H1 (cell line): ENCODE results near the gene TRABD2B. TPM values are rescaled to one million over a fixed set of nuclear protein-coding genes. Genes with fewer than 3 reads are reported as not detected.

Source experiments
- CTCF ChIA-PET: fragments of 300-600 bp; sonication (Branson Sonifier 250); formaldehyde crosslinking; loops from one replicate; lab custom pipeline; 2021; ENCODE audit not compliant: partially characterized antibody; lab: Charles Lee
- POLR2A ChIA-PET: fragments of 300-600 bp; sonication (Branson Sonifier 250); formaldehyde crosslinking; loops from one replicate; lab custom pipeline; 2021; ENCODE audit warnings: inconsistent platforms; ENCODE audit not compliant: partially characterized antibody; lab: Charles Lee
- DNase-seq, 2 experiments: peaks; one replicate each; pipeline versions ENCODE4 v3.0.0 to v3.0.0-alpha.2; 2010 to 2022; ENCODE audit warnings: low spot score in 2 of 2, low read depth in 1 of 2, mixed read lengths in 1 of 2
- FAIRE-seq: peaks from 2 replicates; lab custom pipeline; 2011; peaks lifted over from hg19 to GRCh38; lab: Jason Lieb, UNC
- H2AFZ ChIP-seq: 2 replicates; pipeline ENCODE4 v1.8.1; 2012; ENCODE audit warnings: low read length, inconsistent platforms
- H2AK5ac ChIP-seq: 2 replicates; pipeline ENCODE4 v1.6.1; 2013; ENCODE audit warnings: low read depth, low read length
- H2BK120ac ChIP-seq: replicated peaks from 2 replicates; pipeline ENCODE3; 2013; ENCODE audit warnings: low read depth, low read length, inconsistent platforms
- H2BK12ac ChIP-seq: 2 replicates; pipeline ENCODE4 v1.6.1; 2013; ENCODE audit warnings: low read depth, low read length
- H2BK15ac ChIP-seq: 2 replicates; pipeline ENCODE4 v1.6.1; 2013; ENCODE audit warnings: low read length
- H2BK20ac ChIP-seq: 2 replicates; pipeline ENCODE4 v1.6.1; 2013; ENCODE audit warnings: low read length
- H2BK5ac ChIP-seq: 2 replicates; pipeline ENCODE4 v1.6.1; 2013; ENCODE audit warnings: low read depth, low read length
- H3K14ac ChIP-seq: 2 replicates; pipeline ENCODE4 v1.6.1; 2013; ENCODE audit warnings: inconsistent platforms; ENCODE audit not compliant: insufficient read length
- H3K18ac ChIP-seq: 2 replicates; pipeline ENCODE4 v1.6.1; 2013; ENCODE audit warnings: low read length; ENCODE audit errors: extremely low read depth
- H3K23ac ChIP-seq: 2 replicates; pipeline ENCODE4 v1.6.1; 2013; ENCODE audit warnings: inconsistent platforms; ENCODE audit not compliant: insufficient read length
- H3K23me2 ChIP-seq: 2 replicates; pipeline ENCODE4 v1.6.1; 2013; ENCODE audit warnings: low read depth, low read length
- H3K27ac ChIP-seq: 2 replicates; pipeline ENCODE4 v1.6.1; 2011; ENCODE audit warnings: low read depth, low read length, inconsistent platforms
- H3K27me3 ChIP-seq, 4 experiments: replicated peaks in 1 of 4; 1 replicate in 1 of 4; 2 replicates in 3 of 4; pipeline versions ENCODE4 v1.6.1 to v1.8.1; 2011 to 2013; ENCODE audit warnings: low read length in 3 of 4, mild to moderate bottlenecking in 3 of 4, inconsistent platforms in 2 of 4, mixed read lengths in 2 of 4, moderate library complexity in 1 of 4; ENCODE audit not compliant: control insufficient read depth in 3 of 4, insufficient read depth in 3 of 4; ENCODE audit errors: extremely low read depth in 1 of 4
- H3K36me3 ChIP-seq, 4 experiments: 2 replicates each; pipeline versions ENCODE4 v1.6.1 to v1.8.1; 2011 to 2013; ENCODE audit warnings: mild to moderate bottlenecking in 4 of 4, low read length in 3 of 4, moderate library complexity in 2 of 4, control low read depth in 1 of 4, inconsistent platforms in 1 of 4; ENCODE audit not compliant: insufficient read depth in 4 of 4, control insufficient read depth in 2 of 4
- H3K4ac ChIP-seq: replicated peaks from 2 replicates; pipeline ENCODE3; 2013; ENCODE audit warnings: low read length, low read depth, mixed read lengths, inconsistent platforms; ENCODE audit not compliant: insufficient read length
- H3K4me1 ChIP-seq, 4 experiments: replicated peaks in 1 of 4; 1 replicate in 1 of 4; 2 replicates in 3 of 4; pipeline versions ENCODE4 v1.6.1 to v1.8.1; 2011 to 2013; ENCODE audit warnings: low read length in 3 of 4, inconsistent platforms in 2 of 4, mixed read lengths in 1 of 4; ENCODE audit not compliant: insufficient read depth in 4 of 4, control insufficient read depth in 3 of 4
- H3K4me2 ChIP-seq, 2 experiments: 2 replicates each; pipeline versions ENCODE4 v1.6.1 to v1.8.1; 2011 to 2013; ENCODE audit warnings: low read depth in 2 of 2, low read length in 2 of 2, control low read depth in 1 of 2, inconsistent platforms in 1 of 2, mild to moderate bottlenecking in 1 of 2; ENCODE audit not compliant: insufficient read depth in 1 of 2
- H3K4me3 ChIP-seq, 4 experiments: fragments of 200-600, 300-600 bp in 1 of 4; sonication (generic), shearing (Covaris generic), sonication (Bioruptor Twin) in 1 of 4; 2 replicates each; pipeline versions ENCODE4 v1.5.1 to v1.8.1; 2011 to 2016; ENCODE audit warnings: low read length in 4 of 4, low read depth in 3 of 4, control low read depth in 2 of 4, inconsistent platforms in 2 of 4, mild to moderate bottlenecking in 2 of 4, mixed read lengths in 1 of 4, moderate library complexity in 1 of 4; ENCODE audit not compliant: insufficient read depth in 2 of 4; ENCODE audit errors: extremely low read depth in 1 of 4
- H3K56ac ChIP-seq: replicated peaks from 2 replicates; pipeline ENCODE3; 2013; ENCODE audit warnings: low read depth, mild to moderate bottlenecking, mixed read lengths, low read length, inconsistent platforms; ENCODE audit not compliant: insufficient read length
- H3K79me1 ChIP-seq: 2 replicates; pipeline ENCODE4 v1.6.1; 2013; ENCODE audit warnings: low read depth, low read length, control low read depth
- H3K79me2 ChIP-seq, 2 experiments: 2 replicates each; pipeline versions ENCODE4 v1.6.1 to v1.8.1; 2012 to 2013; ENCODE audit warnings: low read length in 2 of 2, mild to moderate bottlenecking in 2 of 2, inconsistent platforms in 1 of 2; ENCODE audit not compliant: insufficient read depth in 2 of 2, control insufficient read depth in 1 of 2
- H3K9ac ChIP-seq, 4 experiments: replicated peaks in 1 of 4; 1 replicate in 1 of 4; 2 replicates in 3 of 4; pipeline versions ENCODE4 v1.6.1 to v1.8.1; 2011 to 2013; ENCODE audit warnings: low read depth in 3 of 4, low read length in 3 of 4, control low read depth in 2 of 4, mild to moderate bottlenecking in 2 of 4, moderate library complexity in 2 of 4, inconsistent platforms in 1 of 4; ENCODE audit errors: extremely low read depth in 1 of 4
- H3K9me3 ChIP-seq, 2 experiments: 2 replicates each; pipeline versions ENCODE4 v1.6.1 to v1.8.1; 2012 to 2013; ENCODE audit warnings: mild to moderate bottlenecking in 2 of 2, moderate library complexity in 2 of 2, control low read depth in 1 of 2, inconsistent platforms in 1 of 2, low read depth in 1 of 2, low read length in 1 of 2, mixed read lengths in 1 of 2; ENCODE audit not compliant: insufficient read depth in 2 of 2
- H4K20me1 ChIP-seq, 2 experiments: replicated peaks in 1 of 2; 2 replicates each; pipeline versions ENCODE3 to v1.8.1; 2011 to 2013; ENCODE audit warnings: inconsistent platforms in 2 of 2, low read length in 2 of 2, mild to moderate bottlenecking in 1 of 2; ENCODE audit not compliant: insufficient read depth in 2 of 2, control insufficient read depth in 1 of 2
- H4K5ac ChIP-seq: 2 replicates; pipeline ENCODE4 v1.6.1; 2013; ENCODE audit warnings: low read length, low read depth, mixed read lengths, inconsistent platforms; ENCODE audit not compliant: insufficient read length
- H4K8ac ChIP-seq: 2 replicates; pipeline ENCODE4 v1.8.0; 2013; ENCODE audit warnings: mild to moderate bottlenecking, moderate library complexity, low read length, inconsistent platforms; ENCODE audit not compliant: insufficient read depth; ENCODE audit errors: extremely low read depth
- H4K91ac ChIP-seq: replicated peaks from 2 replicates; pipeline ENCODE3; 2013; ENCODE audit warnings: low read length, mixed read lengths, inconsistent platforms; ENCODE audit not compliant: insufficient read length
- CREB1 ChIP-seq: IDR thresholded peaks from 2 replicates; pipeline ENCODE4 v1.6.1; 2012; ENCODE audit warnings: inconsistent platforms
- CTBP2 ChIP-seq: IDR thresholded peaks from 2 replicates; pipeline ENCODE4 v1.7.0; 2011; ENCODE audit warnings: borderline replicate concordance, mild to moderate bottlenecking, moderate library complexity, mixed read lengths, low read length; ENCODE audit not compliant: insufficient read depth, insufficient read length
- HDAC2 ChIP-seq, 2 experiments: fragments of 300-600 bp in 1 of 2; sonication (generic) in 1 of 2; IDR thresholded peaks; 2 replicates each; pipeline ENCODE4 v1.6.1; 2011 to 2012; ENCODE audit warnings: low read depth in 2 of 2, low read length in 2 of 2, mild to moderate bottlenecking in 2 of 2, moderate library complexity in 2 of 2, borderline replicate concordance in 1 of 2, inconsistent platforms in 1 of 2
- HDAC6 ChIP-seq: IDR thresholded peaks from one replicate; pipeline ENCODE4 v1.7.1; 2012; ENCODE audit warnings: low read depth, mild to moderate bottlenecking, inconsistent platforms, low read length, moderate library complexity
- MAFK ChIP-seq: IDR thresholded peaks from 2 replicates; pipeline ENCODE4 v1.6.1; 2012; ENCODE audit warnings: low read depth, mild to moderate bottlenecking, improper control_type of control experiment, low read length
- NANOG ChIP-seq: IDR thresholded peaks from 2 replicates; pipeline ENCODE4 v1.6.1; 2011; ENCODE audit warnings: low read length, low read depth, mild to moderate bottlenecking, inconsistent platforms; ENCODE audit not compliant: insufficient read depth, poor library complexity, severe bottlenecking
- RAD21 ChIP-seq, 2 experiments: IDR thresholded peaks in 1 of 2; conservative IDR thresholded peaks in 1 of 2; 2 replicates each; pipeline ENCODE4 v1.6.1; 2011; ENCODE audit warnings: low read depth in 2 of 2, low read length in 2 of 2, improper control_type of control experiment in 1 of 2, inconsistent platforms in 1 of 2, mild to moderate bottlenecking in 1 of 2, moderate library complexity in 1 of 2
- SIRT6 ChIP-seq: IDR thresholded peaks from one replicate; pipeline ENCODE4 v1.7.1; 2012; ENCODE audit warnings: low read length, inconsistent platforms
- SP4 ChIP-seq: IDR thresholded peaks from 2 replicates; pipeline ENCODE4 v1.6.1; 2012; ENCODE audit warnings: low read length, inconsistent platforms
- SUZ12 ChIP-seq: fragments of 200-600 bp; sonication (generic); IDR thresholded peaks from 2 replicates; pipeline ENCODE4 v1.6.1; 2012; ENCODE audit warnings: mild to moderate bottlenecking, inconsistent platforms, low read length, moderate library complexity, mixed read lengths
- TCF12 ChIP-seq: IDR thresholded peaks from 2 replicates; pipeline ENCODE4 v1.6.1; 2011; ENCODE audit warnings: low read depth, mild to moderate bottlenecking, low read length
- WGBS, 2 experiments: shearing (Covaris generic) in 1 of 2; methylation state at CpG; one replicate each; pipeline versions ENCODE4 v1.1.6 to v1.1.7; 2013 to 2015; ENCODE audit warnings: low lambda C conversion rate in 2 of 2, mixed read lengths in 2 of 2, inconsistent platforms in 1 of 2, low coverage in 1 of 2, missing lambda C conversion rate in 1 of 2; ENCODE audit not compliant: insufficient replicate concordance in 2 of 2, insufficient coverage in 1 of 2, insufficient read length in 1 of 2; ENCODE audit errors: extremely low coverage in 1 of 2, missing lambda C conversion rate in 1 of 2; 5-methylcytosine and 5-hydroxymethylcytosine counted together
- polyA plus RNA-seq, 7 experiments: library from polyadenylated mRNA; depleted of rRNA in 3 of 7; stranded (reverse) in 5 of 7; unstranded in 2 of 7; fragments of >200 nt in 5 of 7; fragments of 200-250 nt in 2 of 7; gene quantifications; 1 replicate in 5 of 7; 2 replicates in 1 of 7; 4 replicates in 1 of 7; pipeline versions ENCODE4 v1.2.1 to v1.2.3, GENCODE V29; 2011 to 2013; ENCODE audit warnings: missing spikeins in 2 of 7, mixed read lengths in 2 of 7
- total RNA-seq: library from RNA; stranded (reverse); fragmentation: NEBNext Ultra II Directional; extraction: Animal tissue kit (Norgen Biotek cat#: 25700); gene quantifications from 2 replicates; pipeline ENCODE4 v1.2.1, GENCODE V29; 2021
- TF ChIP-seq, protein P1 (sequence below): IDR thresholded peaks from 2 replicates; pipeline ENCODE4 v1.6.1; 2012; ENCODE audit warnings: inconsistent platforms

The TRABD2B gene
- total and polyA plus RNA-seq, 2 of the 8 experiments (the other 6 are each of a cell fraction or from before 2014, with no cell fraction given): 0.95 to 3.4 TPM

DNA sequence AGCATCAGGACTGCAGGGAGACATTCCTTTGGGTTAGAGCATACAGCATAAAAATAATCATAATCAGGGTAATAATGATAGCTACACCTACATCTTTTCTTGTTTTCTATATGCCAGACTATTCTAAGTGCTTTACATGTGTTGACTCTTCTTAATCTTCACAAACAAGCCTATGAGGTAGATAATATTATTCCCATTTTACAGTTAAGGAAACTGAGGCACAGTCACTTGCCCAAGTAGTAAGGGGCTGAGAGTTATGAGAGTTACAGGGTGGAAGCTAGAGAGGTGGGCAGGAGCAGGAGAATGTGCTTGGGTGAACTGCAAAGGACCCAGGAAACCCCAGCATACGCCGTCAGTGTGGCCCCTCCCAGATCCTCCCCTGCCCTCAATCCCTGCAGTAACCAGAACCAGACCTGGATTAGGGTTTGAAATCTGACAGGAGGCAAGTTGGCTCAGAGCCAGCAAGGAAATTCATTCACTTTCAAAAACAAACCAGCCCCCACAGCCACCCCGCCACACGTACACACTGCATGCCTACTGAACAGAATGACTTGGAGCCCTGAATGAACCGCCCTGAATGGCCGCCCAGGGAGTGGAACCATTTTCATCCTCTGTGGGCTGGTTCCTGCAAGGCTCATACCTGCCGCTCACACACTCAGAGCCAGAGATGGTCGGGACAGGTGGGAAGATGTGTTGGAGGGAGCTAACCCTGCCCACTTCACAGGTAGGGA lies 126.1 kb downstream of the TRABD2B start:
- no peak overlapping the region for H3K23ac ChIP-seq
- H3K4me3 ChIP-seq: no peak overlapping the region
- H3K4ac ChIP-seq: no peak overlapping the region
- no peak overlapping the region for H3K27ac ChIP-seq
- H3K27me3 ChIP-seq: no peaks in the 10 kb centered on the region; a peak in 1 of 7 replicates
- H3K9ac ChIP-seq: no peak overlapping the region
- DNase-seq (no peak), FAIRE-seq (no peak)
- H3K23me2 ChIP-seq: no peaks in the 10 kb centered on the region
- H3K4me2 ChIP-seq: no peak overlapping the region
- H3K36me3 ChIP-seq: no peaks in the 10 kb centered on the region
- no peak overlapping the region for H2BK5ac ChIP-seq
- H2AFZ ChIP-seq: no peak overlapping the region
- no peak overlapping the region for H3K18ac ChIP-seq
- H3K56ac ChIP-seq: no peak overlapping the region
- POLR2A ChIA-PET: no interaction called here
- no peak overlapping the region for H2BK12ac ChIP-seq
- no peak overlapping the region for H2AK5ac ChIP-seq
- H3K79me2 ChIP-seq: no peaks in the 10 kb centered on the region
- 0 out of 4 replicates have a peak, but pooled peaks cover 0 to 4% of the 10 kb centered on the region in 2 experiments for H3K9me3 ChIP-seq
- H4K8ac ChIP-seq: no peak overlapping the region; the same call in 1 of the 2 replicates
- H4K5ac ChIP-seq: no peak overlapping the region
- no peak overlapping the region for H2BK20ac ChIP-seq
- H4K20me1 ChIP-seq: peaks cover 0 to 3% of the 10 kb centered on the region in 2 experiments
- CTCF ChIA-PET: interaction anchor here (1.0 to 1.1 kb wide), 3 partner anchors 12 to 26 kb away, joined by 3 read pairs; no protein-coding TSS in a partner anchor
- no peak overlapping the region for H4K91ac ChIP-seq
- H3K4me1 ChIP-seq: no peaks in the 10 kb centered on the region; a peak in 1 of 7 replicates
- H3K79me1 ChIP-seq: no peaks in the 10 kb centered on the region
- no peak overlapping the region for H2BK15ac ChIP-seq
- no peak overlapping the region for H3K14ac ChIP-seq
- WGBS, 2 experiments: 88% methylated on average over 8 of the region's 8 CpGs; no CpG with 5 or more reads in 1 of the 2 experiments
- H2BK120ac ChIP-seq: no peak overlapping the region
- TF ChIP-seq TCF12: no peak
- no peak for TF ChIP-seq HDAC6
- TF ChIP-seq SIRT6: no peak
- TF ChIP-seq HDAC2 (IDR thresholded peaks at IDR 0.05; ENCODE audit: borderline replicate concordance in 1 of 2, low read depth in 2 of 2, low read length in 2 of 2): no peak
- no peak for TF ChIP-seq CTBP2
- no peak for TF ChIP-seq CREB1
- no peak for TF ChIP-seq RAD21 (IDR thresholded peaks at IDR 0.05 in 1 of 2, conservative IDR thresholded peaks at IDR 0.05 in 1 of 2; ENCODE audit: low read depth in 2 of 2, low read length in 2 of 2)
- no peak for TF ChIP-seq MAFK
- TF ChIP-seq SP4: no peak
- TF ChIP-seq, protein P1, sequence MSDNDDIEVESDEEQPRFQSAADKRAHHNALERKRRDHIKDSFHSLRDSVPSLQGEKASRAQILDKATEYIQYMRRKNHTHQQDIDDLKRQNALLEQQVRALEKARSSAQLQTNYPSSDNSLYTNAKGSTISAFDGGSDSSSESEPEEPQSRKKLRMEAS: no peak
- TF ChIP-seq SUZ12: no peak
- no peak for TF ChIP-seq NANOG
